GM23338 (cell line): ENCODE data around the gene PDE6A. TPM values are rescaled to one million over a fixed set of nuclear protein-coding genes. Genes with fewer than 3 reads are reported as not detected.

Experiments
- ATAC-seq: fragments of 200-7000 bp; cut with Tn5 transposase; 3 replicates; pipeline ENCODE4 v1.9.1; 2020
- DNase-seq: peaks from one replicate; pipeline ENCODE4 v3.0.0-alpha.2; 2015; ENCODE audit warnings: low spot score
- H2AFZ ChIP-seq: fragments of 200-600 bp; sonication (generic); 2 replicates; pipeline ENCODE4 v1.8.0; 2016; ENCODE audit warnings: antibody characterized with exemption, mild to moderate bottlenecking, moderate library complexity
- H3F3A ChIP-seq: fragments of 200-600 bp; sonication (generic); replicated peaks from 2 replicates; pipeline ENCODE4 v1.8.0; 2017; ENCODE audit warnings: antibody characterized with exemption, mixed run types, low read depth
- H3K27ac ChIP-seq: fragments of 200-600 bp; sonication (generic); 2 replicates; pipeline ENCODE4 v1.6.1; 2016; ENCODE audit warnings: low read depth
- H3K27me3 ChIP-seq: fragments of 200-600 bp; sonication (generic); 2 replicates; pipeline ENCODE4 v1.8.0; 2016; ENCODE audit warnings: mild to moderate bottlenecking, mixed run types, moderate library complexity; ENCODE audit not compliant: insufficient read depth
- H3K36me3 ChIP-seq: fragments of 200-600 bp; sonication (generic); 2 replicates; pipeline ENCODE4 v1.8.0; 2016; ENCODE audit warnings: mild to moderate bottlenecking; ENCODE audit not compliant: insufficient read depth
- H3K4me1 ChIP-seq: fragments of 200-600 bp; sonication (generic); 2 replicates; pipeline ENCODE4 v1.8.0; 2016; ENCODE audit warnings: mild to moderate bottlenecking, moderate library complexity; ENCODE audit not compliant: insufficient read depth
- H3K4me2 ChIP-seq: fragments of 200-600 bp; sonication (generic); 2 replicates; pipeline ENCODE4 v1.7.1; 2017; ENCODE audit warnings: mixed run types
- H3K4me3 ChIP-seq: fragments of 200-600 bp; sonication (generic); 2 replicates; pipeline ENCODE4 v1.6.1; 2016; ENCODE audit warnings: mixed run types
- H3K79me2 ChIP-seq: fragments of 200-600 bp; sonication (generic); replicated peaks from 2 replicates; pipeline ENCODE4 v1.8.0; 2017; ENCODE audit warnings: mild to moderate bottlenecking; ENCODE audit not compliant: insufficient read depth
- H3K9me2 ChIP-seq: fragments of 200-600 bp; sonication (generic); 2 replicates; pipeline ENCODE4 v1.8.0; 2017; ENCODE audit not compliant: insufficient read depth
- H4K20me1 ChIP-seq: fragments of 200-600 bp; sonication (generic); replicated peaks from 2 replicates; pipeline ENCODE4 v1.8.0; 2017; ENCODE audit warnings: mild to moderate bottlenecking; ENCODE audit not compliant: insufficient read depth
- H3K27ac Mint-ChIP-seq: 2 replicates; pipeline ENCODE4 v1.8.0; 2020; ENCODE audit warnings: inconsistent platforms, mild to moderate bottlenecking, moderate library complexity, mixed read lengths
- H3K27me3 Mint-ChIP-seq: 3 replicates; pipeline ENCODE4 v1.8.0; 2022; ENCODE audit warnings: low read depth, mild to moderate bottlenecking, moderate library complexity, mixed read lengths, inconsistent platforms; ENCODE audit not compliant: insufficient read depth, poor library complexity
- H3K36me3 Mint-ChIP-seq: 3 replicates; pipeline ENCODE4 v1.8.0; 2021; ENCODE audit warnings: low read depth, mild to moderate bottlenecking, inconsistent platforms, moderate library complexity, mixed read lengths
- H3K4me1 Mint-ChIP-seq: 3 replicates; pipeline ENCODE4 v1.8.0; 2020; ENCODE audit warnings: mild to moderate bottlenecking, inconsistent platforms, mixed read lengths
- H3K4me3 Mint-ChIP-seq: 3 replicates; pipeline ENCODE4 v1.8.0; 2021; ENCODE audit warnings: moderate library complexity, mild to moderate bottlenecking, inconsistent platforms, mixed read lengths
- H3K9me3 Mint-ChIP-seq: 3 replicates; pipeline ENCODE4 v1.8.0; 2020; ENCODE audit warnings: moderate library complexity, mild to moderate bottlenecking, inconsistent platforms, mixed read lengths
- CTCF ChIP-seq, 2 experiments: fragments of 200-600 bp in 1 of 2; sonication (generic) in 1 of 2; conservative IDR thresholded peaks; 2 replicates each; pipeline versions ENCODE4 v1.5.1 to v1.6.1; 2016 to 2017; ENCODE audit warnings: antibody characterized with exemption in 2 of 2, low read depth in 2 of 2, mild to moderate bottlenecking in 2 of 2, moderate library complexity in 1 of 2
- ETS1 ChIP-seq: IDR thresholded peaks from 2 replicates; pipeline ENCODE4 v1.6.1; 2016; ENCODE audit warnings: antibody characterized with exemption
- EZH2 ChIP-seq: fragments of 200-600 bp; sonication (generic); IDR thresholded peaks from one replicate; pipeline ENCODE4 v1.8.0; 2017; ENCODE audit warnings: antibody characterized with exemption, mild to moderate bottlenecking, low read depth; ENCODE audit not compliant: unreplicated experiment
- EZH2phosphoT487 ChIP-seq: fragments of 200-600 bp; sonication (generic); IDR thresholded peaks from one replicate; pipeline ENCODE4 v1.8.1; 2018; ENCODE audit warnings: antibody characterized with exemption; ENCODE audit not compliant: unreplicated experiment
- JUNB ChIP-seq: IDR thresholded peaks from one replicate; pipeline ENCODE4 v1.6.1; 2016; ENCODE audit warnings: antibody characterized with exemption; ENCODE audit not compliant: unreplicated experiment
- POLR2AphosphoS5 ChIP-seq: IDR thresholded peaks from 2 replicates; pipeline ENCODE4 v1.6.1; 2016; ENCODE audit warnings: antibody characterized with exemption, low read depth
- STAT1 ChIP-seq: IDR thresholded peaks from one replicate; pipeline ENCODE4 v1.6.1; 2016; ENCODE audit warnings: antibody characterized with exemption; ENCODE audit not compliant: unreplicated experiment
- ZNF114 ChIP-seq: fragments of 250-450 bp; sonication (Bioruptor Pico); IDR thresholded peaks from 2 replicates; pipeline ENCODE4 v1.5.0; 2020; ENCODE audit warnings: mild to moderate bottlenecking, moderate library complexity
- ZNF331 ChIP-seq: fragments of 250-450 bp; sonication (Bioruptor Pico); IDR thresholded peaks from 2 replicates; pipeline ENCODE4 v1.5.0; 2020; ENCODE audit warnings: low read depth, mild to moderate bottlenecking, moderate library complexity
- ZNF462 ChIP-seq: fragments of 250-450 bp; sonication (Bioruptor Pico); IDR thresholded peaks from 2 replicates; pipeline ENCODE4 v1.5.0; 2020; ENCODE audit warnings: mild to moderate bottlenecking, moderate library complexity
- polyA plus RNA-seq: library from polyadenylated mRNA; unstranded; fragments of >200 nt; fragmentation: Nextera tagmentation; extraction: Ambion mirVana; gene quantifications from 2 replicates; pipeline ENCODE4 v1.2.1, GENCODE V29; 2016
- total RNA-seq: library from RNA; depleted of rRNA; stranded (reverse); fragments of >200 nt; shearing (Covaris generic); gene quantifications from 2 replicates; pipeline ENCODE4 v1.2.3, GENCODE V29; 2014

PDE6A gene
- total and polyA plus RNA-seq, 2 experiments from 2014 or later, result 0.08 TPM; not detected in 1

DNA sequence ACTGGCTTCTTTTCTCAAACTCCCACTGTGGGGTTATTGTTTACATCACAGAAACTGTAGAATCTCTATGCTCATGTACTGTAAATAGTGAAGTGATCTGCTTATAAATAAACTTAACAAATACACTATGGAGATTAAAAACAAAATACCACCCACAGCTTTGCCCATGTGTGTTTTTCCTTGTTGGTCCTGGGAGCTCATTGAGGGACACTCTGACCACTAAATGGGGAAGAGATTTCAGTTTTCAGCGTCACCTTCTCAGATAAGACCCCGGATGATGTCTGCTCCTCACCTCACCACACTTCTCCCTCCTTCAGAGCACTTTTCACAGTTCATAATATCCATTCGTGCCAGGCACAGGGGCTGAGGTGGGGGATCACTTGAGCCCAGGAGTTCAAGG is 89.7 kb downstream of the PDE6A start:
- peaks cover 4% of the 10 kb centered on the region; the same call in 2 of the 3 replicates for H3K4me1 Mint-ChIP-seq
- no peaks in the 10 kb centered on the region for H3K36me3 Mint-ChIP-seq
- no peaks in the 10 kb centered on the region for H3K9me2 ChIP-seq
- H4K20me1 ChIP-seq, result no peaks in the 10 kb centered on the region; the same call in 1 of the 2 replicates
- no peaks in the 10 kb centered on the region for H3K4me1 ChIP-seq
- no peak overlapping the region for H2AFZ ChIP-seq
- H3K9me3 Mint-ChIP-seq, result no peaks in the 10 kb centered on the region
- no peak overlapping the region for H3K4me2 ChIP-seq
- no peak for TF ChIP-seq CTCF (conservative IDR thresholded peaks at IDR 0.05; ENCODE audit: low read depth in 2 of 2)
- TF ChIP-seq ETS1, result no peak
- TF ChIP-seq JUNB, result no peak
- TF ChIP-seq ZNF331, result no peak
- H3K27ac Mint-ChIP-seq, result no peak overlapping the region; the same call in 1 of the 2 replicates
- H3K36me3 ChIP-seq, result no peaks in the 10 kb centered on the region; the same call in 1 of the 2 replicates
- ATAC-seq (no peak), DNase-seq (no peak)
- no peak overlapping the region for H3K4me3 Mint-ChIP-seq
- H3F3A ChIP-seq, result no peaks in the 10 kb centered on the region
- no peaks in the 10 kb centered on the region for H3K27me3 Mint-ChIP-seq
- no peak overlapping the region for H3K27ac ChIP-seq
- no peaks in the 10 kb centered on the region for H3K27me3 ChIP-seq
- H3K4me3 ChIP-seq, result no peak overlapping the region
- H3K79me2 ChIP-seq, result no peaks in the 10 kb centered on the region

GRCh38 chr5:149853701-149854100 is 90.9 kb downstream of the PDE6A start:
- H3K9me3 Mint-ChIP-seq, result no peaks in the 10 kb centered on the region
- Histone ChIP-seq H3K4me2 (no peak overlapping the region), H2AFZ (no peak overlapping the region), H3K4me1 (no peaks in the 10 kb centered on the region), H4K20me1 (no peaks in the 10 kb centered on the region; the same call in 1 of the 2 replicates), H3K36me3 (no peaks in the 10 kb centered on the region; the same call in 1 of the 2 replicates), H3K27ac (no peak overlapping the region), H3F3A (no peaks in the 10 kb centered on the region), H3K9me2 (no peaks in the 10 kb centered on the region), H3K27me3 (no peaks in the 10 kb centered on the region), H3K4me3 (no peak overlapping the region), H3K79me2 (no peaks in the 10 kb centered on the region)
- peaks cover 4% of the 10 kb centered on the region; the same call in 2 of the 3 replicates for H3K4me1 Mint-ChIP-seq
- H3K27me3 Mint-ChIP-seq, result no peaks in the 10 kb centered on the region
- H3K36me3 Mint-ChIP-seq, result peaks cover 8% of the 10 kb centered on the region; the same call in 2 of the 3 replicates
- no peak for ATAC-seq
- no peak overlapping the region for H3K4me3 Mint-ChIP-seq
- H3K27ac Mint-ChIP-seq, result no peak overlapping the region
- DNase-seq, result no peak
- TF ChIP-seq EZH2, result no peak
- no peak for TF ChIP-seq EZH2phosphoT487
- no peak for TF ChIP-seq CTCF (conservative IDR thresholded peaks at IDR 0.05; ENCODE audit: low read depth in 2 of 2)
- TF ChIP-seq ZNF462 (CRISPR knock-in tag), result no peak
- no peak for TF ChIP-seq STAT1
- no peak for TF ChIP-seq ZNF331
- TF ChIP-seq ZNF114 (CRISPR knock-in tag), result no peak
- no peak for TF ChIP-seq POLR2AphosphoS5
